Lower leg skin (tissue), 3 donors: ENCODE results near the gene TTC17.

Source experiments
- POLR2A ChIP-seq, 2 donors: fragments of 450-650 bp; IDR thresholded peaks; one replicate each; pipeline ENCODE4 v1.6.1; 2016 to 2017; ENCODE audit warnings: antibody characterized with exemption in 2 of 2, mild to moderate bottlenecking in 1 of 2, moderate library complexity in 1 of 2
- TF ChIP-seq, protein P1 (sequence below), 3 donors: fragments of 450-650 bp; IDR thresholded peaks; one replicate each; pipeline ENCODE4 v1.5.1; 2016; ENCODE audit warnings: antibody characterized with exemption in 3 of 3, mild to moderate bottlenecking in 3 of 3, moderate library complexity in 2 of 3

DNA sequence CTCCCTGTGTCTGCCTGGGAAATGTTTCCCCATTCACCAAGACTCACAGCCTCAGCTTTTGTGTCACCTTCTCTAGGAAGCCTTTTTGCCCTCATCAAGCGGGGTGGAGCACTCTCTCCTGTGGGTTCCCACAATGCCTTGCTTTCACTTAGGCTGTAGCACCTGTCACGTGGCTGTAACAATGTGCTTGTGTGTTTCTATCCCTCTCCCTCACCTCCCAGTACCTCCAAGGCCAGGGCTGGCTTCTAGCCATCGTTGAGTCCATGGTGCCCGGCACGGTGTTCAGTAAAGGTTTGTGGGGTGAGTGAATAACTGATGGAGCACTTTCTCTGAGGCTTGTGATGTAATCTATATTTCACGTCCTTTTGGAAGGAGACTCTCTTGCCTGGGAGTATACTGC is 153.2 kb downstream of the TTC17 start:
- TF ChIP-seq, protein P1, sequence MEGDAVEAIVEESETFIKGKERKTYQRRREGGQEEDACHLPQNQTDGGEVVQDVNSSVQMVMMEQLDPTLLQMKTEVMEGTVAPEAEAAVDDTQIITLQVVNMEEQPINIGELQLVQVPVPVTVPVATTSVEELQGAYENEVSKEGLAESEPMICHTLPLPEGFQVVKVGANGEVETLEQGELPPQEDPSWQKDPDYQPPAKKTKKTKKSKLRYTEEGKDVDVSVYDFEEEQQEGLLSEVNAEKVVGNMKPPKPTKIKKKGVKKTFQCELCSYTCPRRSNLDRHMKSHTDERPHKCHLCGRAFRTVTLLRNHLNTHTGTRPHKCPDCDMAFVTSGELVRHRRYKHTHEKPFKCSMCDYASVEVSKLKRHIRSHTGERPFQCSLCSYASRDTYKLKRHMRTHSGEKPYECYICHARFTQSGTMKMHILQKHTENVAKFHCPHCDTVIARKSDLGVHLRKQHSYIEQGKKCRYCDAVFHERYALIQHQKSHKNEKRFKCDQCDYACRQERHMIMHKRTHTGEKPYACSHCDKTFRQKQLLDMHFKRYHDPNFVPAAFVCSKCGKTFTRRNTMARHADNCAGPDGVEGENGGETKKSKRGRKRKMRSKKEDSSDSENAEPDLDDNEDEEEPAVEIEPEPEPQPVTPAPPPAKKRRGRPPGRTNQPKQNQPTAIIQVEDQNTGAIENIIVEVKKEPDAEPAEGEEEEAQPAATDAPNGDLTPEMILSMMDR (IDR thresholded peaks at IDR 0.05) = no peak
- no peak for TF ChIP-seq POLR2A (IDR thresholded peaks at IDR 0.05)
